Neural progenitor cell (in vitro differentiated cells): ENCODE data around the gene DCTPP1. TPM values are rescaled to one million over a fixed set of nuclear protein-coding genes. Genes with fewer than 3 reads are reported as not detected.
"Not testable (repeated sequence)": the region's sequence is repeated elsewhere in the genome, so short reads cannot be mapped to it uniquely, and the experiment has no call there.

Source experiments
- DNase-seq: peaks from one replicate; pipeline ENCODE4 v3.0.0-alpha.2; 2016; ENCODE audit warnings: low spot score
- H2AFZ ChIP-seq: fragments of 200-600 bp; sonication (generic); replicated peaks from 2 replicates; pipeline ENCODE4 v1.6.1; 2016; ENCODE audit warnings: antibody characterized with exemption
- H3F3A ChIP-seq: fragments of 200-600 bp; sonication (generic); 2 replicates; pipeline ENCODE4 v1.6.1; 2016; ENCODE audit warnings: antibody characterized with exemption, low read depth
- H3K27ac ChIP-seq: fragments of 200-600 bp; sonication (generic); 2 replicates; pipeline ENCODE4 v1.5.1; 2016; ENCODE audit warnings: mild to moderate bottlenecking
- H3K27me3 ChIP-seq: fragments of 200-600 bp; sonication (generic); 2 replicates; pipeline ENCODE4 v1.6.1; 2016; ENCODE audit warnings: mild to moderate bottlenecking, moderate library complexity
- H3K36me3 ChIP-seq: fragments of 200-600 bp; sonication (generic); 2 replicates; pipeline ENCODE4 v1.5.1; 2016
- H3K4me1 ChIP-seq: fragments of 200-600 bp; sonication (generic); 2 replicates; pipeline ENCODE4 v1.6.1; 2016; ENCODE audit warnings: mixed run types
- H3K4me2 ChIP-seq: fragments of 200-600 bp; sonication (generic); 2 replicates; pipeline ENCODE4 v1.6.1; 2016
- H3K4me3 ChIP-seq: fragments of 200-600 bp; sonication (generic); 2 replicates; pipeline ENCODE4 v1.5.1; 2016
- H3K79me2 ChIP-seq: fragments of 200-600 bp; sonication (generic); 2 replicates; pipeline ENCODE4 v1.6.1; 2016; ENCODE audit warnings: low read depth
- H3K9ac ChIP-seq: fragments of 200-600 bp; sonication (generic); 2 replicates; pipeline ENCODE4 v1.6.1; 2016
- H3K9me3 ChIP-seq: fragments of 200-600 bp; sonication (generic); 2 replicates; pipeline ENCODE4 v1.5.1; 2016; ENCODE audit warnings: low read depth
- H4K20me1 ChIP-seq: fragments of 200-600 bp; sonication (generic); 2 replicates; pipeline ENCODE4 v1.6.1; 2016; ENCODE audit warnings: low read depth
- H3K27ac Mint-ChIP-seq: 3 replicates; pipeline ENCODE4 v1.8.0; 2021; ENCODE audit warnings: mixed read lengths
- H3K27me3 Mint-ChIP-seq: 2 replicates; pipeline ENCODE4 v1.8.0; 2022; ENCODE audit warnings: low read depth, mild to moderate bottlenecking, inconsistent platforms, moderate library complexity, mixed read lengths; ENCODE audit not compliant: insufficient read depth
- H3K36me3 Mint-ChIP-seq: 3 replicates; pipeline ENCODE4 v1.8.0; 2021; ENCODE audit warnings: mixed read lengths
- H3K4me1 Mint-ChIP-seq: 3 replicates; pipeline ENCODE4 v1.8.0; 2021; ENCODE audit warnings: mixed read lengths
- H3K4me3 Mint-ChIP-seq: 3 replicates; pipeline ENCODE4 v1.8.0; 2021; ENCODE audit warnings: mild to moderate bottlenecking, moderate library complexity, mixed read lengths
- H3K9me3 Mint-ChIP-seq: 3 replicates; pipeline ENCODE4 v1.8.0; 2020; ENCODE audit warnings: mixed read lengths
- EZH2 ChIP-seq: fragments of 200-600 bp; sonication (generic); IDR thresholded peaks from 2 replicates; pipeline ENCODE4 v1.6.1; 2017; ENCODE audit warnings: antibody characterized with exemption, mild to moderate bottlenecking, moderate library complexity
- EZH2phosphoT487 ChIP-seq: fragments of 200-600 bp; sonication (generic); IDR thresholded peaks from 2 replicates; pipeline ENCODE4 v1.6.1; 2017; ENCODE audit warnings: antibody characterized with exemption
- total RNA-seq: library from RNA; depleted of rRNA; stranded (reverse); fragments of >200 nt; gene quantifications from 2 replicates; pipeline ENCODE4 v1.2.3, GENCODE V29; 2015; ENCODE audit warnings: low replicate concordance
- TF ChIP-seq, protein P1 (sequence below): fragments of 200-600 bp; sonication (generic); IDR thresholded peaks from 2 replicates; pipeline ENCODE4 v1.5.1; 2017; ENCODE audit warnings: antibody characterized with exemption, mild to moderate bottlenecking

Gene DCTPP1
- total RNA-seq: 30.4 and 47.9 TPM in 2 replicates

DNA sequence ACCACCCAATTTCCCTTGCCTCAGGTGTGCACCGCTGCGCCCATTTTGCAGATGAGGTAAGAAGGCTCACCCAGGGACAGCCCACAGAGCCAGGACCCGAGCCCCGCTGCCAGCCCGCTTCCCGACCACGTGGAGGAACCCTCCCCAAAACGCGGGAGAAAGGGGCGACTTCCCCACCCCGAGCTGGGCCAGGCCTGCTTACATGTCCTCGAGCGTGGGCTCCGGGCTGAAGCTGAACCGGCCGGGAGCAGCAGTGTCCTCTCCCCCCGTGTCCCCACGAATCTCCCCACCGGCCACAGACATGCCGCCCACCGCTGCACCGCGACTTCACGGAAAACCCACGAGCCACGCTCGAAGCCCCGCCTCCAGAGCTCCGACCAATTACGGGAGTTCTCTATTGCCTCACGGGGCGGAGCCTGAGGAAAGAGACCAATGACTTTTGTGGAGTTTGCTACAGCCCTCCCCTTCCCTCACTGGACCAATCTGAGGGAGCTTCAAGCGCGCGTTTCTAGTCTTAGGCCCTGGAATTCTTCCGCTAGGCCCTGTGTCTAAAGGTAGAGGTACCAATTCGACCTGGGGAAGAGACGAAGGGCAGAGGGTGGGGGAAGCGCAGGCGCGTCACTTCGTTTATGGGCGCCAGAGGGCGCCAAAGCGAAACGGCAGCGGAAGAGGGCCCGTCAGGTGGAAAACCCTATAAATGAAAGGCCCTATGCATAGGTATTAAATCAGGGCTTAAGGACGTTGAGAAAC is at the start of gene DCTPP1:
Gene DCTPP1, minus strand, starts transcription at position 353 of the 750 bp plus-strand sequence. Its CDS starts 50 bp downstream, at position 303.
- H3K27me3 Mint-ChIP-seq: peaks cover 7% of the 10 kb centered on the region
- Histone ChIP-seq H3K4me2 (peak within 1 kb of the TSS; percentile 89), H2AFZ (peak within 1 kb of the TSS; percentile 87), H3K4me1 (peaks cover 12% of the 10 kb centered on the region), H4K20me1 (no peaks in the 10 kb centered on the region), H3K9ac (peak within 1 kb of the TSS; percentile 30), H3F3A (peaks cover 15% of the 10 kb centered on the region), H3K79me2 (peaks cover 31% of the 10 kb centered on the region), H3K27me3 (peaks cover 7% of the 10 kb centered on the region), H3K9me3 (no peaks in the 10 kb centered on the region), H3K36me3 (no peaks in the 10 kb centered on the region), H3K4me3 (peak within 1 kb of the TSS; percentile 62), H3K27ac (no peak within 1 kb of the TSS)
- H3K4me1 Mint-ChIP-seq: peaks cover 5% of the 10 kb centered on the region
- H3K4me3 Mint-ChIP-seq: no peak within 1 kb of the TSS
- H3K36me3 Mint-ChIP-seq: peaks cover 11% of the 10 kb centered on the region
- TF ChIP-seq EZH2phosphoT487: no peak
- TF ChIP-seq, protein P1, sequence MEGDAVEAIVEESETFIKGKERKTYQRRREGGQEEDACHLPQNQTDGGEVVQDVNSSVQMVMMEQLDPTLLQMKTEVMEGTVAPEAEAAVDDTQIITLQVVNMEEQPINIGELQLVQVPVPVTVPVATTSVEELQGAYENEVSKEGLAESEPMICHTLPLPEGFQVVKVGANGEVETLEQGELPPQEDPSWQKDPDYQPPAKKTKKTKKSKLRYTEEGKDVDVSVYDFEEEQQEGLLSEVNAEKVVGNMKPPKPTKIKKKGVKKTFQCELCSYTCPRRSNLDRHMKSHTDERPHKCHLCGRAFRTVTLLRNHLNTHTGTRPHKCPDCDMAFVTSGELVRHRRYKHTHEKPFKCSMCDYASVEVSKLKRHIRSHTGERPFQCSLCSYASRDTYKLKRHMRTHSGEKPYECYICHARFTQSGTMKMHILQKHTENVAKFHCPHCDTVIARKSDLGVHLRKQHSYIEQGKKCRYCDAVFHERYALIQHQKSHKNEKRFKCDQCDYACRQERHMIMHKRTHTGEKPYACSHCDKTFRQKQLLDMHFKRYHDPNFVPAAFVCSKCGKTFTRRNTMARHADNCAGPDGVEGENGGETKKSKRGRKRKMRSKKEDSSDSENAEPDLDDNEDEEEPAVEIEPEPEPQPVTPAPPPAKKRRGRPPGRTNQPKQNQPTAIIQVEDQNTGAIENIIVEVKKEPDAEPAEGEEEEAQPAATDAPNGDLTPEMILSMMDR: peak; percentile 91
- TF ChIP-seq EZH2: no peak
- peak within 1 kb of the TSS; percentile 84 for H3K27ac Mint-ChIP-seq
- H3K9me3 Mint-ChIP-seq: no peaks in the 10 kb centered on the region
- DNase-seq: peak; percentile 99

DNA sequence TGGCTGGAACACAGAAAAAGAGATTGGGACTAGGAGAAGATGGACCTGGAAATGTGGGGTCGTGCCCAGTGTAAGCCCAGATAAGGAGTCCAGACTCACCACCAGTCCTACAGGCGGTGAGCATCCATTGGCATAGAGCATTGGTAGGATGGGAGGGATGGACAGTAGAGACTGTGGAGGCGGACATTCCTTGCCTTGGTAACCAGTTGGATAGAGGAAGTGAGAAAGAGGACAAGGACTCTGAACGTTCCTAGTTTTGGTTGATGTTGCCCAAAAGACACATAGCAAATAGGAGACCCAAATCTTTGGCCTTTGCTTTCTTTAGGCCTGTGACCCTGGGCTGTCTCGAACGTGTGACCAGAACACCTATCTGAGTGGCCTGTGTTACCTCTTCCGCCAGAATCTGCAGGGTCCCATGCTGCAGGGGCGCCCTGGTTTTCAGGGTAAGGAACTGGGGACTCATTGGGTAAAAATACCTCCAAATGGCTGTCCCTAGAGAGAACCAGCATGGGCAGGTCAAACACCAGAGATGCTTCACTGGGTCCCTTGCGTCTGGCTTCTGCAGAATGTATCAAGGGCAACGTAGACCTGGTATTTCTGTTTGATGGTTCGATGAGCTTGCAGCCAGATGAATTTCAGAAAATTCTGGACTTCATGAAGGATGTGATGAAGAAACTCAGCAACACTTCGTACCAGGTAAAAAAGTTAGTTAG is 49.1 kb upstream of the DCTPP1 start:
- no peaks in the 10 kb centered on the region for H3K4me1 ChIP-seq
- no peak overlapping the region for H3K9ac ChIP-seq
- H3K27ac ChIP-seq: no peak overlapping the region
- no peak for DNase-seq
- H3F3A ChIP-seq: no peaks in the 10 kb centered on the region
- no peaks in the 10 kb centered on the region for H3K27me3 ChIP-seq
- H4K20me1 ChIP-seq: no peaks in the 10 kb centered on the region
- H3K9me3 ChIP-seq: no peaks in the 10 kb centered on the region
- H3K36me3 Mint-ChIP-seq: no peaks in the 10 kb centered on the region
- no peaks in the 10 kb centered on the region for H3K79me2 ChIP-seq
- no peaks in the 10 kb centered on the region for H3K36me3 ChIP-seq
- no peak overlapping the region for H3K4me3 ChIP-seq
- TF ChIP-seq EZH2phosphoT487: no peak
- no peak for TF ChIP-seq EZH2
- TF ChIP-seq, protein P1: no peak
- no peak overlapping the region for H3K4me3 Mint-ChIP-seq
- no peak overlapping the region for H2AFZ ChIP-seq
- H3K9me3 Mint-ChIP-seq: no peaks in the 10 kb centered on the region
- no peak overlapping the region for H3K27ac Mint-ChIP-seq
- H3K4me1 Mint-ChIP-seq: no peaks in the 10 kb centered on the region
- H3K4me2 ChIP-seq: no peak overlapping the region
- peaks cover 12% of the 10 kb centered on the region for H3K27me3 Mint-ChIP-seq

DNA sequence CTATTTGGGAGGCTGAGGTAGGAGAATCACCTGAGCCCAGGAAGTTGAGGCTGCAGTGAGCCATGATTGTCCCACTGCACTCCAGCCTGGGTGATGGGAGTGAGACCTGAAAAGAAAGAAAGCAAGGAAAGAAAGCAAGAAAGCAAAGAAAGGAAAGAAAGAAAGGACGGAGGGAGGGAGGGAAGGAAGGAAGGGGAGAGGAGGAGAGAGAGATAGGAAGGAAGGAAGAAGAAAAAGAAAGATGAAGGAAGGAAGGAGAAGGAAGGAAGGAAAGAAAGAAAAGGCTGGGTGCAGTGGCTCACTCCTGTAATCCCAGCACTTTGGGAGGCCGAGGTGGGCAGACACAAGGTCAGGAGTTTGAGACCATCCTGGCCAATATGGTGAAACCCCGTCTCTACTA is 47.9 kb upstream of the DCTPP1 start:
- H3K27me3 ChIP-seq, H3K4me1 ChIP-seq, DNase-seq: not testable (repeated sequence)

DNA sequence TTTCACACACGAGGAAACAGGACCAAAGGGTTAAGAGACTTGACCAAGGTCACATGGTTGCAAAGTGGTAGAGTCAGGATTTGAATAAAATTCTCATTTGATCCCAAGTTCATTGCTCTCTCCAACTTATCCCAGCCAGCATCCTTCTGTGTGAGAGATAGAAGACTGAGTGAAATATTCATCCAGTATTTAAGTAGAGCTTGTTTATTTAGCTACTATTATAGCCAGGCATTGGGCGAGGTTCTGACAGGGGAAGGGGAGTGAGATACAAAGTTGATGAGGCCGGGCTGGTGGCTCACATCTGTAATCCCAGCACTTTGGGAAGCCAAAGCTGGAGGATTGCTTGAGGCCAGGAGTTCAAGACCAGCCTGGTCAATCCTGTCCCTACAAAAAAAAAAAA is 47.2 kb upstream of the DCTPP1 start:
- Histone ChIP-seq H3F3A (no peaks in the 10 kb centered on the region), H3K4me2 (no peak overlapping the region)

More for the DNA sequence above, 47.9 kb upstream of the DCTPP1 start:
- not testable (repeated sequence) for H3K27me3 Mint-ChIP-seq, H3K9me3 ChIP-seq, H3F3A ChIP-seq, H3K4me3 ChIP-seq, H3K4me3 Mint-ChIP-seq, H4K20me1 ChIP-seq, H2AFZ ChIP-seq, H3K9ac ChIP-seq, H3K36me3 ChIP-seq, H3K4me1 Mint-ChIP-seq, H3K36me3 Mint-ChIP-seq, H3K9me3 Mint-ChIP-seq, H3K79me2 ChIP-seq, H3K4me2 ChIP-seq, H3K27ac ChIP-seq
- peak overlapping the region; percentile 12 for H3K27ac Mint-ChIP-seq

More for the DNA sequence above, 47.2 kb upstream of the DCTPP1 start:
- no peaks in the 10 kb centered on the region for H3K27me3 ChIP-seq
- no peak overlapping the region for H3K9ac ChIP-seq
- no peaks in the 10 kb centered on the region for H3K36me3 ChIP-seq
- H2AFZ ChIP-seq: no peak overlapping the region
- Mint-ChIP-seq H3K4me3 (no peak overlapping the region), H3K36me3 (no peaks in the 10 kb centered on the region), H3K4me1 (no peaks in the 10 kb centered on the region), H3K9me3 (no peaks in the 10 kb centered on the region), H3K27ac (no peak overlapping the region), H3K27me3 (peaks cover 12% of the 10 kb centered on the region)
- H3K27ac ChIP-seq: no peak overlapping the region
- no peak overlapping the region for H3K4me3 ChIP-seq
- no peak for DNase-seq
- H3K4me1 ChIP-seq: no peaks in the 10 kb centered on the region
- no peaks in the 10 kb centered on the region for H3K79me2 ChIP-seq
- H4K20me1 ChIP-seq: no peaks in the 10 kb centered on the region
- TF ChIP-seq EZH2 (no peak), EZH2phosphoT487 (no peak)
- TF ChIP-seq, protein P1: no peak
- H3K9me3 ChIP-seq: no peaks in the 10 kb centered on the region
